ENCODE results near the gene WWOX.

Gene WWOX

DNA sequence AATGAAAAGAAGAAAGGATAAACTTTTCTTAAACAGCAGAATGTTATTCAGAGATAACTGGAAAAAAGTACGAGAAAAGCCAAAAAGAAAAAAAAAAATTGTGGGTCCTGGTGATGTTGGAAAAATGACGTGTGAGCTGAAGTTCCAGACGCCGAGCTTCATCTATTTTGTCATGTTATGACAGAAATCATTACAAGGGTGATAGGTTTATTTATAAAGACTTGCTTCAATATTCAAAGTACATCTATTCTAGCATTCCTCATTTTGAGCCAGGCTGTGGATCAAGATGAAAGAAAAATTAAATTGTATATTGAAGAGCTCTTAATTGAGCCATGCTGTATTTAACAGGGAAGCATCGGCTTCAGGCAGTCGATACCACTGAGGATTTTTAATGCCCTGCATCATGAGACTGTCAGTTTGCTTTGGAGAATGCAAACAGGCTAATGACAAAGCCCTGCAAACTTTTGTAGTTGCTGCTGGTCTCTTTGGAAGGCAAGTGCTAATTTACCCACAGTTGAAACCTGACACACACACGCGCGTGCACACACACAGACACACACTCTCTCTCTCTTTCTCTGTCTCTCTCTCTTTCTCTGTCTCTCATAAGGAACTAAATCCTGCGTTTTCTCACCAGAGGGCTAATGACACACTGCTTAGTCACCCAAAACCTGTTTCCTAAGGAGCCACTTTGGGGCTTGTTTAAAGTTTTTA lies 110.7 kb downstream of the WWOX start:
- Histone ChIP-seq H3K27me3 (replicated peaks; ENCODE audit: insufficient read depth, low read length) (no peaks in the 10 kb centered on the region), H3K4me3 (ENCODE audit: low read length) (no peak overlapping the region), H3K36me3 (replicated peaks; ENCODE audit: insufficient read depth, low read length) (no peaks in the 10 kb centered on the region), H3K9ac (ENCODE audit: low read length) (no peak overlapping the region), H2AFZ (ENCODE audit: low read length) (no peak overlapping the region), H3K27ac (ENCODE audit: low read length) (no peak overlapping the region), H4K20me1 (ENCODE audit: insufficient read depth, low read length) (no peaks in the 10 kb centered on the region), H3K9me3 (replicated peaks; ENCODE audit: insufficient read depth, low read length) (no peaks in the 10 kb centered on the region), H3K4me2 (ENCODE audit: low read depth, low read length) (no peak overlapping the region), H3K4me1 (ENCODE audit: low read length) (no peaks in the 10 kb centered on the region), H3F3A (ENCODE audit: insufficient read depth, low read length) (no peaks in the 10 kb centered on the region), H3K9me2 (replicated peaks; ENCODE audit: insufficient read depth, low read length) (no peaks in the 10 kb centered on the region), H3K79me2 (ENCODE audit: low read length) (no peaks in the 10 kb centered on the region)
- DNase-seq: no peak
- TF ChIP-seq EZH2 (optimal IDR thresholded peaks at IDR 0.05; ENCODE audit: low read depth, low read length) (no peak), EZH2phosphoT487 (IDR thresholded peaks at IDR 0.05; ENCODE audit: low read length) (no peak)
- TF ChIP-seq, protein P1, sequence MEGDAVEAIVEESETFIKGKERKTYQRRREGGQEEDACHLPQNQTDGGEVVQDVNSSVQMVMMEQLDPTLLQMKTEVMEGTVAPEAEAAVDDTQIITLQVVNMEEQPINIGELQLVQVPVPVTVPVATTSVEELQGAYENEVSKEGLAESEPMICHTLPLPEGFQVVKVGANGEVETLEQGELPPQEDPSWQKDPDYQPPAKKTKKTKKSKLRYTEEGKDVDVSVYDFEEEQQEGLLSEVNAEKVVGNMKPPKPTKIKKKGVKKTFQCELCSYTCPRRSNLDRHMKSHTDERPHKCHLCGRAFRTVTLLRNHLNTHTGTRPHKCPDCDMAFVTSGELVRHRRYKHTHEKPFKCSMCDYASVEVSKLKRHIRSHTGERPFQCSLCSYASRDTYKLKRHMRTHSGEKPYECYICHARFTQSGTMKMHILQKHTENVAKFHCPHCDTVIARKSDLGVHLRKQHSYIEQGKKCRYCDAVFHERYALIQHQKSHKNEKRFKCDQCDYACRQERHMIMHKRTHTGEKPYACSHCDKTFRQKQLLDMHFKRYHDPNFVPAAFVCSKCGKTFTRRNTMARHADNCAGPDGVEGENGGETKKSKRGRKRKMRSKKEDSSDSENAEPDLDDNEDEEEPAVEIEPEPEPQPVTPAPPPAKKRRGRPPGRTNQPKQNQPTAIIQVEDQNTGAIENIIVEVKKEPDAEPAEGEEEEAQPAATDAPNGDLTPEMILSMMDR (IDR thresholded peaks at IDR 0.05; ENCODE audit: low read length): no peak

DNA sequence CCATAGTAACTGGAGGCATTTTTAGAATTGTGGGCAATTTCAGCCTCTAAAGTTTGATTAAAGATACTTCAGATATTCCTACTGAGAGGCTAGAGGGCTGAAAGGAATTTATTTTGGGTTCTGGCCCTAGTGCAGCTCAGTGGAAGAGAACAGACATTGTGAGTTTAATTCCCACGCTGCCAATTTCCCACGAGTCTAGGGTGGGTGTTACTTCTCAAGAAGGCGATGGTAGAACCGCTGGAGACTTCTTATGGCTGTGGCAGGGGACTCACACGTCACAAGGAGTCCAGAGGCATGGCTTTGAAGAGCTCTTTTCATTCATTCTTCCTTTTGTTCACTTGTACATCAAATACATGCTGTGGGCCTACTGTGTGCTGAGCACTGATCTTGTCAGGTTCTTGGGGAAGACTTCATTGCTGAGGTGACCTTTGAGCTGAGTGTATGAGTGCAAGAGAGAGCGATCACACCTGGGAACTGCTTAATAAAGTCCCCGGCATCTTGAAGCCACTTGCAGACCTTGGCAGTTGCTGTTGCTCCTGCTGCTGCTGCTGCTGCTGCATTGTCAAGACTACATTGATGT lies 111.7 kb downstream of the WWOX start:
- TF ChIP-seq EZH2phosphoT487 (IDR thresholded peaks at IDR 0.05; ENCODE audit: low read length) (no peak), EZH2 (optimal IDR thresholded peaks at IDR 0.05; ENCODE audit: low read depth, low read length) (no peak)
- TF ChIP-seq, protein P1 (IDR thresholded peaks at IDR 0.05; ENCODE audit: low read length): no peak
- H3K9ac ChIP-seq (ENCODE audit: low read length): no peak overlapping the region
- no peaks in the 10 kb centered on the region for H3K9me3 ChIP-seq (replicated peaks; ENCODE audit: insufficient read depth, low read length)
- H3K4me2 ChIP-seq (ENCODE audit: low read depth, low read length): no peak overlapping the region
- no peaks in the 10 kb centered on the region for H3K36me3 ChIP-seq (replicated peaks; ENCODE audit: insufficient read depth, low read length)
- H3K27me3 ChIP-seq (replicated peaks; ENCODE audit: insufficient read depth, low read length): no peaks in the 10 kb centered on the region
- H3K9me2 ChIP-seq (replicated peaks; ENCODE audit: insufficient read depth, low read length): no peaks in the 10 kb centered on the region
- H3K4me1 ChIP-seq (ENCODE audit: low read length): no peaks in the 10 kb centered on the region
- H3K79me2 ChIP-seq (ENCODE audit: low read length): no peaks in the 10 kb centered on the region
- no peaks in the 10 kb centered on the region for H4K20me1 ChIP-seq (ENCODE audit: insufficient read depth, low read length)
- no peak overlapping the region for H3K27ac ChIP-seq (ENCODE audit: low read length)
- H3F3A ChIP-seq (ENCODE audit: insufficient read depth, low read length): no peaks in the 10 kb centered on the region
- H3K4me3 ChIP-seq (ENCODE audit: low read length): no peak overlapping the region
- no peak for DNase-seq
- H2AFZ ChIP-seq (ENCODE audit: low read length): no peak overlapping the region

DNA sequence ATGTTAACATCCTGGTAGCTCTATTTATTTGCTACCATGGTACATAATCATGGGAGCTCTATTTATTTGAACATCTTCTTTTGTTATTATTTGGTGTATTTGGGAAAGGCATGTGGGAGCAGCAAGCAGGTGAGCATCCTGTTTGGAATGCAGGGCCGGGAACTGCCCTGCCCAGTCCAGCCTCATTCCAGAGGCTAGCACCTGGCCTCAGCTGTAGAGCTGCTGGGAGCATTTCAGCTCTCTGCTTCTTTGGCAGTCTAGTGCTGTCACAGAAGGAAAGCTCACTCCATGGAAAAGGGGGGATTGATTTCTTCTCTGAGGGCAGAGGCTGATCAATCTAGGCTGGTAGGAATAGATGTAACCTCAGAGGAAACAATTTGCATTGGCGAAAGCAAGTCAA lies 112.5 kb downstream of the WWOX start:
- Histone ChIP-seq H2AFZ (ENCODE audit: low read length) (no peak overlapping the region), H3K27me3 (replicated peaks; ENCODE audit: insufficient read depth, low read length) (no peaks in the 10 kb centered on the region), H3K79me2 (ENCODE audit: low read length) (no peaks in the 10 kb centered on the region), H3K27ac (ENCODE audit: low read length) (no peak overlapping the region), H3K4me1 (ENCODE audit: low read length) (no peaks in the 10 kb centered on the region), H3K4me3 (ENCODE audit: low read length) (no peak overlapping the region), H3K9me3 (replicated peaks; ENCODE audit: insufficient read depth, low read length) (no peaks in the 10 kb centered on the region), H3K4me2 (ENCODE audit: low read depth, low read length) (no peak overlapping the region), H4K20me1 (ENCODE audit: insufficient read depth, low read length) (no peaks in the 10 kb centered on the region), H3F3A (ENCODE audit: insufficient read depth, low read length) (no peaks in the 10 kb centered on the region), H3K9me2 (replicated peaks; ENCODE audit: insufficient read depth, low read length) (no peaks in the 10 kb centered on the region), H3K9ac (ENCODE audit: low read length) (no peak overlapping the region), H3K36me3 (replicated peaks; ENCODE audit: insufficient read depth, low read length) (no peaks in the 10 kb centered on the region)
- no peak for DNase-seq
- TF ChIP-seq EZH2 (optimal IDR thresholded peaks at IDR 0.05; ENCODE audit: low read depth, low read length): no peak
- TF ChIP-seq, protein P1 (IDR thresholded peaks at IDR 0.05; ENCODE audit: low read length): no peak
- no peak for TF ChIP-seq EZH2phosphoT487 (IDR thresholded peaks at IDR 0.05; ENCODE audit: low read length)

All from MM.1S (cell line).